Astrocyte of the hippocampus (primary cell): ENCODE results near the gene LUZP2.

Source experiments
- DNase-seq: peaks from one replicate; pipeline ENCODE4 v3.0.0; 2011; ENCODE audit warnings: low read depth, low spot score

The LUZP2 gene

DNA sequence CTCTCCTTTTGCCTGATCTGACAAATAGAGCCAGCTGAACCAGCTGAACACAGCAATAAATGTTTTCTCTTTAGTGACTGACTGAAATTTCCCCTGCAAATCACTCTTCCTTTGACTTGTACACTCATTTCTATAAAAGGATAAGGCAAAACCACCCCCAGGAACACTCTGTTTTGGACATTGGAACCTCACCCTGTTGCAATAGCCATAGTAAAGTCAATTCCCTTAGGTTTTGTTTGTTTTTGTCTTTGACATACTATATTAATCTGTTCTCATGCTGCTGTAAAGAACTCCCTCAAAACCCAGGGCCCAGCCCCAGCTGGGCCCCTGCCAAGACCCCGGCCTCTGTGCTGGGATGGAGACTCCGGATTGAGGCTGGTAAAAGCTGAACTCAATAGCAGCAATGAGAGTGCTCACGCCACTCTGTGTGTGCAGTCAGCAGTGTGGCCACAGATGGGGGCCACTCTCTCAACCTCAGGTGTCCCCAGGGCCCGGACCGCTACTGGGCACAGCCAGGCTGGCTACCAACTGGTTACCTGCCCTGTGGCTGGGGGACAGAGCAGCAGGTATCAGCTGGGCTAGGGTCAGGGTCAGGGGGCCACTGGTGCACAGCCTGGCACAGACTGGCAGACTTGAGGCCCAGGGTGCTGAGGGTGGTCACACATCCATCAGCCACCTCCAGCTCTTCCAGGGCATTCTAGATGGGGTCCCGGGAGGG is 597.4 kb downstream of the LUZP2 start:
- no peak for DNase-seq

DNA sequence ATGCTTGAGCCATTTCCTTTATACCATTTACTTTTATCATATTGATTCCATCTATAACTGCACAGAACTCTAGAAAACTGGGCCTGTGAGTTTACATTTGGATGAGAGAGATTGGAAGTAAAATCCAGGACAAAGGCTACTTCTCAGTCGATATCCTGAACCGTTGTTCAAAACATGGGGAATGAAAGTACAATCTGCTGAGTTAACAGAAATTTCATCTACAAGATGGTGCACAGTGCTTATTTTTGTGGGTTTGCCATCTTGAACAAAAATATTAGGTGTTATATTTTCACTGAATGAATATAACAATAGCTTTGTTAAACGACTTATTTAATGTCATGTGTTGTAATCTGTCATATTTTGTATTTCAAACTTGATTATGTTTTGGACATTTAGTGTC is 622.6 kb downstream of the LUZP2 start:
- DNase-seq, result no peak
